22Rv1 (cell line): Measurements from ENCODE around the gene TTC21B.

Experiments
- H3K27ac ChIP-seq: fragments of 450-650 bp; 2 replicates; pipeline ENCODE4 v1.5.1; 2017
- ZFX ChIP-seq: fragments of 450-650 bp; IDR thresholded peaks from 2 replicates; pipeline ENCODE4 v1.6.1; 2017; ENCODE audit warnings: antibody characterized with exemption, borderline replicate concordance
- TF ChIP-seq, protein P1 (sequence below): fragments of 450-650 bp; IDR thresholded peaks from 2 replicates; pipeline ENCODE4 v1.5.1; 2017; ENCODE audit warnings: mild to moderate bottlenecking

The TTC21B gene

DNA sequence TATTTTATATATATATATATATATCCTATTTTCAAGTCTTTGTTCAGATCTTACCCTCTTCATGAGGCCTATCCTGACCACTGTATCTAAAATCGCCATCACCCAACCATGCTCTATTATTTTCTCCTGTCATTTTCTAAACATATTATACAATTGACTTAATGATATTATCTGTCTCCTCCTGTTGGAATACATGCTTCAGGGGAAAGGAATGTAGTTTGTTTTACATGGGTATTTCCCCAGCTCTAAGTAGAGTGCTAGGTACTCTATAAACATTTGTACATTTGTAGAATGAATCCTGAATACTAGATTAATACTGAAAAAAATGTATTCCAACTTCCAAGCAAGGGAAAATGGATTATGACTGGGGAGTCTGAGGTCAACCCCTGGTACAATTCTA lies 26.2 kb downstream of the TTC21B start:
- no peak overlapping the region for H3K27ac ChIP-seq
- TF ChIP-seq ZFX: no peak
- TF ChIP-seq, protein P1, sequence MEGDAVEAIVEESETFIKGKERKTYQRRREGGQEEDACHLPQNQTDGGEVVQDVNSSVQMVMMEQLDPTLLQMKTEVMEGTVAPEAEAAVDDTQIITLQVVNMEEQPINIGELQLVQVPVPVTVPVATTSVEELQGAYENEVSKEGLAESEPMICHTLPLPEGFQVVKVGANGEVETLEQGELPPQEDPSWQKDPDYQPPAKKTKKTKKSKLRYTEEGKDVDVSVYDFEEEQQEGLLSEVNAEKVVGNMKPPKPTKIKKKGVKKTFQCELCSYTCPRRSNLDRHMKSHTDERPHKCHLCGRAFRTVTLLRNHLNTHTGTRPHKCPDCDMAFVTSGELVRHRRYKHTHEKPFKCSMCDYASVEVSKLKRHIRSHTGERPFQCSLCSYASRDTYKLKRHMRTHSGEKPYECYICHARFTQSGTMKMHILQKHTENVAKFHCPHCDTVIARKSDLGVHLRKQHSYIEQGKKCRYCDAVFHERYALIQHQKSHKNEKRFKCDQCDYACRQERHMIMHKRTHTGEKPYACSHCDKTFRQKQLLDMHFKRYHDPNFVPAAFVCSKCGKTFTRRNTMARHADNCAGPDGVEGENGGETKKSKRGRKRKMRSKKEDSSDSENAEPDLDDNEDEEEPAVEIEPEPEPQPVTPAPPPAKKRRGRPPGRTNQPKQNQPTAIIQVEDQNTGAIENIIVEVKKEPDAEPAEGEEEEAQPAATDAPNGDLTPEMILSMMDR: no peak

GRCh38 chr2:165924946-165925345 lies 28.6 kb downstream of the TTC21B start:
- H3K27ac ChIP-seq: no peak overlapping the region
- TF ChIP-seq, protein P1: no peak
- no peak for TF ChIP-seq ZFX

- H3K27ac ChIP-seq: no peak overlapping the region
- TF ChIP-seq ZFX: no peak
Measured at GRCh38 chr2:165920748-165921147, 32.8 kb downstream of the TTC21B start.

DNA sequence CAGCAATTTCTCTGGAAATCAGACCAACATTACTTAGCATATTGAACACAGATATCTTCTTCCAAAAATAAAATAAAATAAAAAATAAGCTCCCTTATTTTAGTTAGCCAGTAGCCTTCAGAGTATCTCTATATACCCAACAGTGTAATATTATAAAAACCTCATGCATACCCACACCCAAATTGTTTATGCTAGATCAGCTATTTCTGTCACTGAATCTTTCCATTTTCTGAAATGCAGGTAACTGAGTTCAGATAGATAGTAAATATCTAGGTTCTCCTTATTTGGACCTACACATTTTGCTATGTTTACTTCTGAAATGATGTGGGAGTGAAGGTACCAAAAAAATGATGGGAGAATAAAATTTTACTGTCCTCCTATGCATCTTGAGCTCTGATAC lies 39.9 kb downstream of the TTC21B start:
- TF ChIP-seq, protein P1: no peak
- no peak for TF ChIP-seq ZFX
- H3K27ac ChIP-seq: no peak overlapping the region

DNA sequence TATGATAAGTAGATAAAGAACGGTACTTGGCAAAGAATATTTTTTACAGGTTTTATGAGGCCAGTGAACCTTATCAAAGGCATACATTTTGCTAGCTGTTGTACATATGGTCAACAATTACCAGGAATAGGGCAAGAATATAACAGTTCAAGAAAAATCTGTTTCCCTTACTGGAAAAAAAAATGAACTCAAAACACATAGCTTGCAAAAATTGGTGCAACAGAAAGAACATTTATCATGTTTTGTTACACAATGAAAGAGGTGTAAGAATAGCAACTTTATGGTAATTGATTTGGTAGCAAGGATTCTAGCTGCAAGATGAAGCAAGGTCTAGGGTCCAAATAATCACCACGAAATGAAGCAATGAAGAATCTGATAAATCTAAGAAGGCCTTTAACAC lies 41.6 kb downstream of the TTC21B start:
- H3K27ac ChIP-seq: no peak overlapping the region
- no peak for TF ChIP-seq ZFX
- TF ChIP-seq, protein P1: no peak

- TF ChIP-seq ZFX: no peak
- TF ChIP-seq, protein P1: no peak
- no peak overlapping the region for H3K27ac ChIP-seq
Measured at GRCh38 chr2:165911231-165911630, 42.3 kb downstream of the TTC21B start.

GRCh38 chr2:165909466-165909865 lies 44.1 kb downstream of the TTC21B start:
- no peak overlapping the region for H3K27ac ChIP-seq
- TF ChIP-seq ZFX: no peak
- TF ChIP-seq, protein P1: no peak

GRCh38 chr2:165905854-165906253 lies 47.7 kb downstream of the TTC21B start:
- no peak for TF ChIP-seq ZFX
- TF ChIP-seq, protein P1: no peak
- no peak overlapping the region for H3K27ac ChIP-seq
